Body of pancreas (tissue), 4 donors: ENCODE measurements around the gene KCNAB1.

Experiments used
- CTCF ChIP-seq, 7 experiments: fragments of 450-650 bp in 4 of 7; fragments of 200-600 bp in 3 of 7; sonication (generic) in 3 of 7; IDR thresholded peaks; one replicate each; pipeline ENCODE4 v1.5.1; 2016 to 2019; ENCODE audit warnings: antibody characterized with exemption in 7 of 7
- POLR2A ChIP-seq, 3 donors: fragments of 450-650 bp; IDR thresholded peaks; one replicate each; pipeline ENCODE4 v1.6.1; 2016; ENCODE audit warnings: antibody characterized with exemption in 3 of 3, mild to moderate bottlenecking in 2 of 3

- TF ChIP-seq CTCF (IDR thresholded peaks at IDR 0.05) (no peak), POLR2A (IDR thresholded peaks at IDR 0.05) (no peak)
Measured at GRCh38 chr3:156400735-156401134, 280.4 kb downstream of the KCNAB1 start.
